ENCODE results near the gene SRC.

DNA sequence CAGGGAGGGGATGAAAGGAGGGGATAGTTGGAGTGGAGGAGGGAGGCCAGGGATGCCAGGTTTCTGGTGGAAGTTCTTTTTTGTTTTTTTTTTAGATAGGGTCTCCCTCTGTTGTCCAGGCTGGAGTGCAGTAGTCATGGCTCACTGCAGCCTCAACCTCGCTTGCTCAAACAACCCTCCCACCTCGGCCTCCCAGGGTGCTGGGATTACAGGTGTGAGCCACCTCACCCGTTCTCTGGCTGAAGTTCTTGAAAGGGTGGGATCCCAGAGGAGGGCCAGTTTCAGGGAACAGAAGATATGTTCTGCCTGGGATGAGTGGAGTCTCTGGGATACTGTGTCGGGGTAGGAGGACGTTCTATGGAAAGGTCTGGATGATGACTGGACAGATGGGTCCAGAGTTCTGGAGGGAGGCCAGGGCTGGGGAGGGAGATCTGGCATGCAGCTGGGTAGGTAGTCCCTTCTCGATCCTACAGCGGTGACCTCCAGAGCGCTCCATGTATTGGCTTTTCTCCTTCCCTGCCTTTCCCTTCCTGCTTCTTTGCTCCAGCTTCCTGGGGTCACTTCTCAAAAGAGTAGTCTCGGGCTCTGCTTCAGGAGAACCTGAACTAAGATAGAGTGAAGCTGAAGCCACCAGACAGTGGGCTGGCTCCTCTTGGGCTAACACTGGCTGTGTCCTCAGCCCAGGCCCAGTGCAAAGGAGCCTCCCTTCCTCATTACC is 12.7 kb upstream of the SRC start:
- TF ChIP-seq EZH2 (IDR thresholded peaks at IDR 0.05) (no peak), POLR2AphosphoS5 (IDR thresholded peaks at IDR 0.05; ENCODE audit: borderline replicate concordance, low read depth, low read length) (no peak)
